Nephron progenitor cell (in vitro differentiated cells): ENCODE data around the gene RPS8.
A peak's percentile ranks its signal among the peaks of the same experiment; 100 is the strongest.
"Not testable (repeated sequence)": the region's sequence is repeated elsewhere in the genome, so short reads cannot be mapped to it uniquely, and the experiment has no call there.

Experiments used
- DNase-seq: peaks from one replicate; pipeline ENCODE4 v3.0.0; 2021
- H3K27ac Mint-ChIP-seq: 2 replicates; pipeline ENCODE4 v1.8.0; 2021; ENCODE audit warnings: mild to moderate bottlenecking, moderate library complexity, mixed read lengths
- H3K27me3 Mint-ChIP-seq: 2 replicates; pipeline ENCODE4 v1.8.0; 2021; ENCODE audit warnings: mild to moderate bottlenecking, low read depth, mixed read lengths; ENCODE audit not compliant: poor library complexity
- H3K36me3 Mint-ChIP-seq: 2 replicates; pipeline ENCODE4 v1.8.0; 2021; ENCODE audit warnings: low read depth, mixed read lengths
- H3K4me1 Mint-ChIP-seq: 2 replicates; pipeline ENCODE4 v1.8.0; 2021; ENCODE audit warnings: mixed read lengths
- H3K4me3 Mint-ChIP-seq: 2 replicates; pipeline ENCODE4 v1.8.0; 2021; ENCODE audit warnings: mild to moderate bottlenecking, moderate library complexity, mixed read lengths
- H3K9me3 Mint-ChIP-seq: 2 replicates; pipeline ENCODE4 v1.8.0; 2021; ENCODE audit warnings: mild to moderate bottlenecking, moderate library complexity, mixed read lengths
- CTCF ChIP-seq: fragments of 200-600 bp; sonication (generic); IDR thresholded peaks from 2 replicates; pipeline ENCODE4 v1.5.0; 2021; ENCODE audit warnings: antibody characterized with exemption

RPS8 gene

GRCh38 chr1:44759077-44759476, 16.3 kb upstream of the RPS8 start:
- no peak for TF ChIP-seq CTCF
- H3K4me1 Mint-ChIP-seq = no peaks in the 10 kb centered on the region
- DNase-seq = no peak
- peaks cover 71% of the 10 kb centered on the region for H3K36me3 Mint-ChIP-seq
- H3K27me3 Mint-ChIP-seq = no peaks in the 10 kb centered on the region
- no peaks in the 10 kb centered on the region for H3K9me3 Mint-ChIP-seq
- no peak overlapping the region for H3K4me3 Mint-ChIP-seq
- H3K27ac Mint-ChIP-seq = no peak overlapping the region

- H3K4me3 Mint-ChIP-seq = no peak overlapping the region
- no peaks in the 10 kb centered on the region for H3K9me3 Mint-ChIP-seq
- no peaks in the 10 kb centered on the region for H3K4me1 Mint-ChIP-seq
- no peak for TF ChIP-seq CTCF
- DNase-seq = no peak
- H3K27me3 Mint-ChIP-seq = no peaks in the 10 kb centered on the region
- H3K36me3 Mint-ChIP-seq = peaks cover 69% of the 10 kb centered on the region
- no peak overlapping the region for H3K27ac Mint-ChIP-seq
Measured at GRCh38 chr1:44760876-44761275, 14.5 kb upstream of the RPS8 start.

GRCh38 chr1:44766421-44766820, 8.9 kb upstream of the RPS8 start:
- not testable (repeated sequence) for H3K4me1 Mint-ChIP-seq, H3K4me3 Mint-ChIP-seq, H3K9me3 Mint-ChIP-seq, DNase-seq, H3K27me3 Mint-ChIP-seq
- H3K36me3 Mint-ChIP-seq = peaks cover 32% of the 10 kb centered on the region
- H3K27ac Mint-ChIP-seq = peak overlapping the region; percentile 50

- TF ChIP-seq CTCF = no peak
- H3K36me3 Mint-ChIP-seq = peaks cover 45% of the 10 kb centered on the region
- H3K4me1 Mint-ChIP-seq = peaks cover 47% of the 10 kb centered on the region
- H3K9me3 Mint-ChIP-seq = no peaks in the 10 kb centered on the region
- H3K4me3 Mint-ChIP-seq = peak overlapping the region; percentile 89
- H3K27ac Mint-ChIP-seq = peak overlapping the region; percentile 99
- peaks cover 10% of the 10 kb centered on the region for H3K27me3 Mint-ChIP-seq
- no peak for DNase-seq
Measured at GRCh38 chr1:44775930-44776729, 790 bp downstream of the RPS8 start.

- H3K4me1 Mint-ChIP-seq = peaks cover 47% of the 10 kb centered on the region
- TF ChIP-seq CTCF = no peak
- no peak for DNase-seq
- peaks cover 10% of the 10 kb centered on the region for H3K27me3 Mint-ChIP-seq
- H3K27ac Mint-ChIP-seq = peak overlapping the region; percentile 99
- no peaks in the 10 kb centered on the region for H3K9me3 Mint-ChIP-seq
- peak overlapping the region; percentile 89 for H3K4me3 Mint-ChIP-seq
- peaks cover 51% of the 10 kb centered on the region for H3K36me3 Mint-ChIP-seq
Measured at GRCh38 chr1:44776730-44777068, 1.4 kb downstream of the RPS8 start.

GRCh38 chr1:44777547-44777946, 2.2 kb downstream of the RPS8 start:
- TF ChIP-seq CTCF = no peak
- H3K9me3 Mint-ChIP-seq = no peaks in the 10 kb centered on the region
- H3K4me1 Mint-ChIP-seq = peaks cover 47% of the 10 kb centered on the region
- peak overlapping the region; percentile 90 for H3K27ac Mint-ChIP-seq
- peak overlapping the region; percentile 89 for H3K4me3 Mint-ChIP-seq
- H3K27me3 Mint-ChIP-seq = peaks cover 10% of the 10 kb centered on the region
- H3K36me3 Mint-ChIP-seq = peaks cover 56% of the 10 kb centered on the region
- DNase-seq = no peak
